Measurements from ENCODE around the gene CPVL. TPM values are rescaled to one million over a fixed set of nuclear protein-coding genes. Genes with fewer than 3 reads are reported as not detected.

Gene CPVL
- total RNA-seq, 3 donors from 2014 or later (not counting 1 experiment from before 2014, with no cell fraction given), result 4.9 to 11.6 (median 9.8) TPM

DNA sequence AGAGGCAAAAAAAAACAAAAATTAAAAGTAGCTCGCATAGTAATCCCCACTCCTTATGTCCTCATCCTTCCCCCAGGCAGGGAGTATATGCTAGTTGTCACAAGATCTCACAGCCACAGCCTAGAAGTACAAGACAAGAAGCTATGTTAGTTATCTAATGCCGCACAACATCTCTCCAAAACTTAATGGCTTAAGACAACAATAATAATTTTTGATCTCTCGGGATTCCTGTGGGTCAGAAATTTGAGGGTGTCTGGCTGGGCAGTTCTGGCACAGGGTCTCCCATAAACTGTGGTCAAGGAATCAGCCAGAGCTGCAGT lies 39.7 kb downstream of the CPVL start:
- Histone ChIP-seq H3K27me3 (ENCODE audit: control insufficient read depth, insufficient read depth, low read length) (no peaks in the 10 kb centered on the region), H3K36me3 (ENCODE audit: control insufficient read depth, insufficient read depth, low read length) (no peaks in the 10 kb centered on the region), H3K9me3 (ENCODE audit: control insufficient read depth, insufficient read depth, low read length) (no peaks in the 10 kb centered on the region), H3K4me1 (ENCODE audit: control insufficient read depth, insufficient read depth, low read length) (no peaks in the 10 kb centered on the region), H3K27ac (ENCODE audit: low read length) (no peak overlapping the region), H3K4me3 (ENCODE audit: low read length) (no peak overlapping the region)
- H3K27ac Mint-ChIP-seq, result no peak overlapping the region
- H3K36me3 Mint-ChIP-seq, result no peaks in the 10 kb centered on the region
- no peak for DNase-seq
- H3K4me1 Mint-ChIP-seq, result peaks cover 5 to 9% of the 10 kb centered on the region in 2 donors
- peaks cover 6 to 21% of the 10 kb centered on the region in 2 donors for H3K27me3 Mint-ChIP-seq (ENCODE audit: low read depth in 2 of 2)
- WGBS (ENCODE audit: insufficient coverage), result 64% methylated on average over 3 of the region's 3 CpGs
- no peak overlapping the region for H3K4me3 Mint-ChIP-seq
- no peak for ATAC-seq
- intact Hi-C loops (cut with micrococcal nuclease), result loop anchor here (1.0 kb wide), 2 partner anchors 150 to 184 kb away; no protein-coding TSS in a partner anchor
- no peaks in the 10 kb centered on the region for H3K9me3 Mint-ChIP-seq
- TF ChIP-seq, protein P1, sequence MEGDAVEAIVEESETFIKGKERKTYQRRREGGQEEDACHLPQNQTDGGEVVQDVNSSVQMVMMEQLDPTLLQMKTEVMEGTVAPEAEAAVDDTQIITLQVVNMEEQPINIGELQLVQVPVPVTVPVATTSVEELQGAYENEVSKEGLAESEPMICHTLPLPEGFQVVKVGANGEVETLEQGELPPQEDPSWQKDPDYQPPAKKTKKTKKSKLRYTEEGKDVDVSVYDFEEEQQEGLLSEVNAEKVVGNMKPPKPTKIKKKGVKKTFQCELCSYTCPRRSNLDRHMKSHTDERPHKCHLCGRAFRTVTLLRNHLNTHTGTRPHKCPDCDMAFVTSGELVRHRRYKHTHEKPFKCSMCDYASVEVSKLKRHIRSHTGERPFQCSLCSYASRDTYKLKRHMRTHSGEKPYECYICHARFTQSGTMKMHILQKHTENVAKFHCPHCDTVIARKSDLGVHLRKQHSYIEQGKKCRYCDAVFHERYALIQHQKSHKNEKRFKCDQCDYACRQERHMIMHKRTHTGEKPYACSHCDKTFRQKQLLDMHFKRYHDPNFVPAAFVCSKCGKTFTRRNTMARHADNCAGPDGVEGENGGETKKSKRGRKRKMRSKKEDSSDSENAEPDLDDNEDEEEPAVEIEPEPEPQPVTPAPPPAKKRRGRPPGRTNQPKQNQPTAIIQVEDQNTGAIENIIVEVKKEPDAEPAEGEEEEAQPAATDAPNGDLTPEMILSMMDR (IDR thresholded peaks at IDR 0.05), result peak; percentile 18

DNA sequence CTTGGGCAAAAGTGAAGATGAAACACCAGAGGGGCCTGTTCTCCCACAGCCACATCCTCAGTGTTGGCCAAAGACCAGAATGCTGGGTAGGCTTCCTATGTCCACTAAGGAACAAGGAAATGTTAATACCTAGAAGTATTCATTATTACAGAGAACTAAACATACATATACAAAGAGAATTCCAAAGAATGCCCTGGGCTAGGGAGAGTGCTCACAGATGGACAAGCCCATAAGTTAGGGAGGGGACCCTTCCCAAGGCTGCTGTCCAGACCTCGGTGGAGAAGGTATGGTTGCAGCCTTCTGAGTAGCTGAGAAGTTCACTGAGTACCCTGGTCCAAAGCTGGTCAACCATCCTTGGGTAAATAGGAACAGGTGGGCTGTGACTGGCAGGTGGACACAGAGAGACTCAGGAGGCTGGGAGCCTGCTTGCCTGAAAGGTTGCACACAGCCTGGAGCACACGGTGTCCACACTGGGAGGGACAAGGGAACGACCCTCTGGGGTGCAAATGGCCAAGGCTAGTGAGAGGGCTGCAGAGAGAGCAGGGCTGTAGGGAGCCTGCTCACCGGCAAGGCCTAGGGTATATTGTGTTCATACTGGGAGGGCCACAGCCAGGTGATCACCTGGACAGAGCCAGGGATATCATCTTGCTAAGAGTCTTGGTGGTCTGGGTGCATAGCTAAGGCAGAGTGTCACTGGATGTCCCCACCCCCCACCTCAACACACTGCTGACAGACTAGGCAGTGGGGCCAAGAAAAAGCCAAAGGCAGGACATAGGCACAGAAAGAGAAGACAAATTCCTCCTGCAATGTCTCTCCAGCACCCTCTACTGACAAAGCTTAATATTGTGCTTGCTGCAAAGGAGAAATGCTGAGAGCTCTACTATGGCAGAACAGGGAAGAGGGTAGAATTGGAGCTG lies 40.3 kb downstream of the CPVL start:
- ATAC-seq (peak; percentile 69 to 82 (median 76)), DNase-seq (peak in 1 of 2 donors; percentile 48)
- TF ChIP-seq, protein P1 (IDR thresholded peaks at IDR 0.05), result peak; percentile 62
- H3K36me3 Mint-ChIP-seq, result no peaks in the 10 kb centered on the region
- intact Hi-C loops (cut with micrococcal nuclease), result loop anchor here (1.0 kb wide), 2 partner anchors 150 to 184 kb away; no protein-coding TSS in a partner anchor
- Histone ChIP-seq H3K27me3 (ENCODE audit: control insufficient read depth, insufficient read depth, low read length) (no peaks in the 10 kb centered on the region), H3K27ac (ENCODE audit: low read length) (no peak overlapping the region), H3K4me3 (ENCODE audit: low read length) (no peak overlapping the region), H3K36me3 (ENCODE audit: control insufficient read depth, insufficient read depth, low read length) (no peaks in the 10 kb centered on the region), H3K4me1 (ENCODE audit: control insufficient read depth, insufficient read depth, low read length) (no peaks in the 10 kb centered on the region), H3K9me3 (ENCODE audit: control insufficient read depth, insufficient read depth, low read length) (no peaks in the 10 kb centered on the region)
- peaks cover 6 to 21% of the 10 kb centered on the region in 2 donors for H3K27me3 Mint-ChIP-seq (ENCODE audit: low read depth in 2 of 2)
- no peak overlapping the region for H3K27ac Mint-ChIP-seq
- H3K4me3 Mint-ChIP-seq, result no peak overlapping the region
- H3K4me1 Mint-ChIP-seq, result peaks cover 5 to 9% of the 10 kb centered on the region in 2 donors
- 73% methylated on average over 4 of the region's 4 CpGs for WGBS (ENCODE audit: insufficient coverage)
- no peaks in the 10 kb centered on the region for H3K9me3 Mint-ChIP-seq

DNA sequence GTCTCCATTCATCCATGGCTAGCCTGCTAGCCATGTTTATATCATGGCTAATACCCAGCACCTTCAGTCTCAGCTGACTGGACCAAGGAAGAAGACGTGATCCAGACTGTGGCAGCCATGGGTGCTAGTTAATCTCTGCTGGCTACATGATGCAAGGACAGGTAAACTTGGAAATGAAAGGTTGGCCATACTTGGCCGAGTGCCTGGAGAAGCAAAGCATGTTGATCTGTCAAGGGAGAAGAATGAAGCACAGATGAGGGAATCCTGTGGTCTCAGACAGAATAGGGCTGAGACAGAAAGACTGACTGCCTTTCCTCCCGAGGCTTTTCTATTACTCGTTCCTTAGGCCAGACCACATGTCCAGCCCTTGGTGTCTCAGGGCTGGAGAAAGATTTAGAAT lies 41.1 kb downstream of the CPVL start:
- intact Hi-C loops (cut with micrococcal nuclease), result no loop called here
- H3K4me3 ChIP-seq (ENCODE audit: low read length), result no peak overlapping the region
- Mint-ChIP-seq H3K4me1 (peaks cover 5 to 9% of the 10 kb centered on the region in 2 donors), H3K27ac (no peak overlapping the region), H3K36me3 (no peaks in the 10 kb centered on the region), H3K9me3 (no peaks in the 10 kb centered on the region), H3K4me3 (no peak overlapping the region), H3K27me3 (ENCODE audit: low read depth in 2 of 2) (peaks cover 6 to 16% of the 10 kb centered on the region in 2 donors)
- no peaks in the 10 kb centered on the region for H3K36me3 ChIP-seq (ENCODE audit: control insufficient read depth, insufficient read depth, low read length)
- no peak for ATAC-seq
- 82% methylated on average over 4 of the region's 4 CpGs for WGBS (ENCODE audit: insufficient coverage)
- no peaks in the 10 kb centered on the region for H3K9me3 ChIP-seq (ENCODE audit: control insufficient read depth, insufficient read depth, low read length)
- H3K27ac ChIP-seq (ENCODE audit: low read length), result no peak overlapping the region
- H3K4me1 ChIP-seq (ENCODE audit: control insufficient read depth, insufficient read depth, low read length), result no peaks in the 10 kb centered on the region
- no peak for DNase-seq
- no peaks in the 10 kb centered on the region for H3K27me3 ChIP-seq (ENCODE audit: control insufficient read depth, insufficient read depth, low read length)
- TF ChIP-seq, protein P1 (IDR thresholded peaks at IDR 0.05), result no peak

All from natural killer cell (primary cell).